ENCODE data around the gene IRGC. TPM values are rescaled to one million over a fixed set of nuclear protein-coding genes. Genes with fewer than 3 reads are reported as not detected.

The IRGC gene
- total RNA-seq, 2 donors from 2014 or later, result not detected

DNA sequence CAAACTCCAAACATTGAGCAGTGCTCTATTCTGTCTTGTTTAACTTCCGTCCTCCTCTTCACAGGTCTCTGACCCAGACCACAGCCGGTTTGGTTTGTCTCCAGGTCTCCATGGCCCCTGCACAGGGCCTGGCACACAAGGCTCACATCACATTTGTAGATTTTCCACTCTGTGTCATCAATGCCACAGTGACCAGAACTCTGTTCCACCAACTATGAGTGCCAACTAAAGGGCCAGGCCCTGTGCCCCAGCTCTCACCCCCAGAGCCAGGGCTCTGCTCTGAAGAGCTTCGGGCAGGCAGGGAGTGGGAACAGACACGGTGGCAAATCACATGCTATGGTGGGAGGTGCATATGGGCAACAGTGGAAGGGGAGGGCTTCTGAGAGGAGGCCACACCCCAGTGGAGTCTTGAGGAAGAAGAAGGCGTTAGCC is 22.9 kb downstream of the IRGC start:
- no peak overlapping the region for H3K4me3 Mint-ChIP-seq

GRCh38 chr19:43739439-43740235 is 23.8 kb downstream of the IRGC start:
- Mint-ChIP-seq H3K36me3 (ENCODE audit: low read depth) (peaks cover 79% of the 10 kb centered on the region), H3K27ac (peak overlapping the region; percentile 33), H3K4me3 (no peak overlapping the region), H3K27me3 (ENCODE audit: insufficient read depth) (no peaks in the 10 kb centered on the region), H3K9me3 (no peaks in the 10 kb centered on the region), H3K4me1 (peaks cover 22% of the 10 kb centered on the region)
- peak; percentile 49 for DNase-seq
- Histone ChIP-seq H3K9me3 (ENCODE audit: control insufficient read depth, low read length) (no peaks in the 10 kb centered on the region), H3K9ac (ENCODE audit: extremely low read depth, low read length, poor library complexity, severe bottlenecking) (no peak overlapping the region), H3K36me3 (ENCODE audit: control insufficient read depth, insufficient read depth, low read length) (peaks cover 76% of the 10 kb centered on the region), H3K4me3 (ENCODE audit: low read length) (no peak overlapping the region), H3K27me3 (ENCODE audit: control insufficient read depth, insufficient read depth, low read length, poor library complexity, severe bottlenecking) (no peaks in the 10 kb centered on the region), H3K27ac (ENCODE audit: low read depth, low read length) (no peak overlapping the region), H3K4me1 (ENCODE audit: control insufficient read depth, insufficient read depth, low read length) (peaks cover 15% of the 10 kb centered on the region)
- 89 to 96% methylated on average over 15 to 16 of the region's 16 CpGs for WGBS, 2 experiments (ENCODE audit: insufficient coverage in 1 of 2, insufficient read length in 1 of 2)
- no peak for TF ChIP-seq CTCF (conservative IDR thresholded peaks at IDR 0.05)

More for the DNA sequence above, 22.9 kb downstream of the IRGC start:
- peak; percentile 71 for DNase-seq
- H3K9me3 Mint-ChIP-seq, result no peaks in the 10 kb centered on the region
- no peaks in the 10 kb centered on the region for H3K27me3 Mint-ChIP-seq (ENCODE audit: insufficient read depth)
- H3K4me3 ChIP-seq (ENCODE audit: low read length), result no peak overlapping the region
- H3K27me3 ChIP-seq (ENCODE audit: control insufficient read depth, insufficient read depth, low read length, poor library complexity, severe bottlenecking), result no peaks in the 10 kb centered on the region
- no peak for TF ChIP-seq CTCF (conservative IDR thresholded peaks at IDR 0.05)
- peaks cover 15% of the 10 kb centered on the region for H3K4me1 ChIP-seq (ENCODE audit: control insufficient read depth, insufficient read depth, low read length)
- H3K27ac Mint-ChIP-seq, result peak overlapping the region; percentile 3
- H3K27ac ChIP-seq (ENCODE audit: low read depth, low read length), result no peak overlapping the region
- H3K9me3 ChIP-seq (ENCODE audit: control insufficient read depth, low read length), result no peaks in the 10 kb centered on the region
- peaks cover 73% of the 10 kb centered on the region for H3K36me3 ChIP-seq (ENCODE audit: control insufficient read depth, insufficient read depth, low read length)
- H3K9ac ChIP-seq (ENCODE audit: extremely low read depth, low read length, poor library complexity, severe bottlenecking), result no peak overlapping the region
- H3K36me3 Mint-ChIP-seq (ENCODE audit: low read depth), result peaks cover 78% of the 10 kb centered on the region
- 49 to 76% methylated on average over 2 to 5 of the region's 5 CpGs for WGBS, 2 experiments (ENCODE audit: insufficient coverage in 1 of 2, insufficient read length in 1 of 2)
- H3K4me1 Mint-ChIP-seq, result peaks cover 22% of the 10 kb centered on the region

- Histone ChIP-seq H3K27me3 (ENCODE audit: control insufficient read depth, insufficient read depth, low read length, poor library complexity, severe bottlenecking) (no peaks in the 10 kb centered on the region), H3K36me3 (ENCODE audit: control insufficient read depth, insufficient read depth, low read length) (peaks cover 78% of the 10 kb centered on the region), H3K27ac (ENCODE audit: low read depth, low read length) (no peak overlapping the region), H3K4me3 (ENCODE audit: low read length) (no peak overlapping the region), H3K4me1 (ENCODE audit: control insufficient read depth, insufficient read depth, low read length) (peaks cover 15% of the 10 kb centered on the region), H3K9me3 (ENCODE audit: control insufficient read depth, low read length) (no peaks in the 10 kb centered on the region), H3K9ac (ENCODE audit: extremely low read depth, low read length, poor library complexity, severe bottlenecking) (no peak overlapping the region)
- TF ChIP-seq CTCF (conservative IDR thresholded peaks at IDR 0.05), result no peak
- peaks cover 22% of the 10 kb centered on the region for H3K4me1 Mint-ChIP-seq
- 93 to 100% methylated on average over 7 to 10 of the region's 10 CpGs for WGBS, 2 experiments (ENCODE audit: insufficient coverage in 1 of 2, insufficient read length in 1 of 2)
- H3K9me3 Mint-ChIP-seq, result no peaks in the 10 kb centered on the region
- H3K27me3 Mint-ChIP-seq (ENCODE audit: insufficient read depth), result no peaks in the 10 kb centered on the region
- H3K4me3 Mint-ChIP-seq, result no peak overlapping the region
- no peak overlapping the region for H3K27ac Mint-ChIP-seq
- DNase-seq, result no peak
- H3K36me3 Mint-ChIP-seq (ENCODE audit: low read depth), result peaks cover 76% of the 10 kb centered on the region
These were observed 25.4 kb downstream of the IRGC start for GRCh38 chr19:43741075-43741825.
